HepG2 (cell line): ENCODE data around the gene GRIP2. TPM values are rescaled to one million over a fixed set of nuclear protein-coding genes. Genes with fewer than 3 reads are reported as not detected.

ENCODE experiments used
- ATAC-seq: fragments of 200-7000 bp; cut with Tn5 transposase; 3 replicates; pipeline ENCODE4 v1.9.1; 2020; ENCODE audit warnings: mild to moderate bottlenecking, moderate library complexity
- BruUV-seq: library from RNA; stranded (reverse); fragments of 400-500 nt; replicated peaks from 2 replicates; lab custom pipeline; 2021; lab: Mats Ljungman, UMichigan
- CTCF ChIA-PET: fragments of 300-600 bp; formaldehyde crosslinking; extraction: SDS; loops from one replicate; lab custom pipeline; 2021; ENCODE audit warnings: low total read pairs, inconsistent platforms, low intra/inter-chr PET ratio; lab: Yijun Ruan, JAX
- POLR2A ChIA-PET: fragments of 350-600 bp; sonication (Branson Sonifier 250); formaldehyde crosslinking; loops from one replicate; lab custom pipeline; 2020; ENCODE audit warnings: antibody characterized with exemption, inconsistent platforms; lab: Yijun Ruan, JAX
- DNase-seq: peaks from one replicate; pipeline ENCODE4 v3.0.0-alpha.2; 2015; ENCODE audit warnings: low spot score
- FAIRE-seq: peaks from 3 replicates; lab custom pipeline; 2011; peaks lifted over from hg19 to GRCh38; lab: Jason Lieb, UNC
- H2AFZ ChIP-seq: one replicate; pipeline ENCODE4 v1.6.1; 2011; ENCODE audit warnings: low read length, inconsistent platforms
- H3K27ac ChIP-seq: fragments of 300-600 bp; 3 replicates; pipeline ENCODE4 v1.8.0; 2011; ENCODE audit warnings: mixed run types, mild to moderate bottlenecking, mixed read lengths, low read length, inconsistent platforms; ENCODE audit not compliant: insufficient read depth; ENCODE audit errors: extremely low read length
- H3K27me3 ChIP-seq, 2 experiments: fragments of 200-600 bp in 1 of 2; 2 replicates in 1 of 2; 3 replicates in 1 of 2; pipeline versions ENCODE4 v1.6.0 to v1.8.0; 2011; ENCODE audit warnings: low read length in 2 of 2, mild to moderate bottlenecking in 2 of 2, moderate library complexity in 2 of 2, inconsistent platforms in 1 of 2; ENCODE audit not compliant: insufficient read depth in 2 of 2, control insufficient read depth in 1 of 2
- H3K36me3 ChIP-seq, 2 experiments: fragments of 200-600 bp in 1 of 2; replicated peaks in 1 of 2; 2 replicates in 1 of 2; 3 replicates in 1 of 2; pipeline versions ENCODE4 v1.5.1 to v1.8.0; 2011; ENCODE audit warnings: low read length in 2 of 2, inconsistent platforms in 1 of 2; ENCODE audit not compliant: insufficient read depth in 2 of 2, control insufficient read depth in 1 of 2
- H3K4me1 ChIP-seq: 2 replicates; pipeline ENCODE4 v1.5.1; 2012; ENCODE audit warnings: low read length, inconsistent platforms; ENCODE audit not compliant: insufficient read depth
- H3K4me2 ChIP-seq: 2 replicates; pipeline ENCODE4 v1.6.0; 2011; ENCODE audit warnings: low read depth, low read length, inconsistent platforms
- H3K4me3 ChIP-seq, 3 experiments: fragments of 200-600 bp in 1 of 3; sonication (generic), shearing (Covaris generic) in 1 of 3; replicated peaks in 1 of 3; 2 replicates each; pipeline ENCODE4 v1.5.1; 2011 to 2016; ENCODE audit warnings: low read length in 3 of 3, inconsistent platforms in 2 of 3, low read depth in 2 of 3, mild to moderate bottlenecking in 2 of 3, control low read depth in 1 of 3, mixed read lengths in 1 of 3; ENCODE audit not compliant: insufficient read depth in 1 of 3
- H3K79me2 ChIP-seq: one replicate; pipeline ENCODE4 v1.6.1; 2011; ENCODE audit warnings: low read length, inconsistent platforms; ENCODE audit not compliant: insufficient read depth
- H3K9ac ChIP-seq: 2 replicates; pipeline ENCODE4 v1.6.0; 2011; ENCODE audit warnings: mild to moderate bottlenecking, low read depth, low read length, inconsistent platforms; ENCODE audit not compliant: insufficient read depth
- H3K9me3 ChIP-seq: 2 replicates; pipeline ENCODE4 v1.5.1; 2012; ENCODE audit warnings: mild to moderate bottlenecking, low read length
- H4K20me1 ChIP-seq: 2 replicates; pipeline ENCODE4 v1.6.0; 2011; ENCODE audit warnings: inconsistent platforms, mild to moderate bottlenecking, low read length, moderate library complexity; ENCODE audit not compliant: insufficient read depth
- CAMTA2 ChIP-seq: sonication (generic); formaldehyde crosslinking; IDR thresholded peaks from 2 replicates; pipeline ENCODE4 v1.4.0; 2020; ENCODE audit warnings: mild to moderate bottlenecking, missing genetic modification reagents, borderline replicate concordance
- CENPX ChIP-seq: sonication (generic); formaldehyde crosslinking; IDR thresholded peaks from 2 replicates; pipeline ENCODE4 v1.9.0; 2021; ENCODE audit warnings: mild to moderate bottlenecking, missing genetic modification reagents, moderate library complexity
- CREBL2 ChIP-seq: sonication (generic); formaldehyde crosslinking; IDR thresholded peaks from 2 replicates; pipeline ENCODE4 v1.8.1; 2023; ENCODE audit warnings: missing genetic modification reagents, mild to moderate bottlenecking, borderline replicate concordance
- ELF1 ChIP-seq: sonication (generic); formaldehyde crosslinking; IDR thresholded peaks from 2 replicates; pipeline ENCODE4 v1.4.0; 2020; ENCODE audit warnings: missing genetic modification reagents
- FOSL2 ChIP-seq: sonication (generic); formaldehyde crosslinking; IDR thresholded peaks from 2 replicates; pipeline ENCODE4 v1.4.0; 2020; ENCODE audit warnings: missing genetic modification reagents
- HOXA9 ChIP-seq: sonication (generic); formaldehyde crosslinking; IDR thresholded peaks from 2 replicates; pipeline ENCODE4 v1.8.1; 2022; ENCODE audit warnings: missing genetic modification reagents, mild to moderate bottlenecking, moderate library complexity, borderline replicate concordance
- JUN ChIP-seq: sonication (generic); formaldehyde crosslinking; IDR thresholded peaks from 2 replicates; pipeline ENCODE4 v1.4.0; 2020; ENCODE audit warnings: mild to moderate bottlenecking, missing genetic modification reagents
- LBX2 ChIP-seq: sonication (generic); formaldehyde crosslinking; IDR thresholded peaks from 2 replicates; pipeline ENCODE4 v1.5.0; 2020; ENCODE audit warnings: missing genetic modification reagents, mild to moderate bottlenecking, borderline replicate concordance
- PREB ChIP-seq: sonication (generic); formaldehyde crosslinking; IDR thresholded peaks from 2 replicates; pipeline ENCODE4 v1.4.0; 2020; ENCODE audit warnings: missing genetic modification reagents
- REL ChIP-seq: sonication (generic); formaldehyde crosslinking; conservative IDR thresholded peaks from 2 replicates; pipeline ENCODE4 v1.8.0; 2022; ENCODE audit warnings: mild to moderate bottlenecking, missing genetic modification reagents, moderate library complexity
- RELA ChIP-seq: sonication (generic); formaldehyde crosslinking; IDR thresholded peaks from 2 replicates; pipeline ENCODE4 v1.4.0; 2020; ENCODE audit warnings: missing genetic modification reagents
- ZBTB26 ChIP-seq: IDR thresholded peaks from 2 replicates; pipeline ENCODE4 v1.6.1; 2016; ENCODE audit warnings: missing compliant biosample characterization, missing genetic modification reagents, borderline replicate concordance
- ZNF337 ChIP-seq: sonication (generic); formaldehyde crosslinking; IDR thresholded peaks from 2 replicates; pipeline ENCODE4 v1.5.1; 2020; ENCODE audit warnings: missing genetic modification reagents, low read depth, mild to moderate bottlenecking, borderline replicate concordance
- ZNF792 ChIP-seq: IDR thresholded peaks from 2 replicates; pipeline ENCODE4 v1.6.1; 2016
- WGBS: methylation state at CpG from one replicate; pipeline ENCODE4 v1.1.6; 2017; ENCODE audit warnings: low lambda C conversion rate; 5-methylcytosine and 5-hydroxymethylcytosine counted together
- in situ Hi-C: cut with HindIII; loops from 2 replicates; pipeline ENCODE4 v1.10.0; 2017; ENCODE audit warnings: low pct_unique_long_range_greater_than_20kb; ENCODE audit not compliant: extremely low pct_ligation_motif_present
- intact Hi-C: fragments of 100-400 bp; cut with micrococcal nuclease; formaldehyde crosslinking; loops from one replicate; pipeline ENCODE4 v1.10.0; 2022; ENCODE audit not compliant: unreplicated experiment
- polyA plus RNA-seq, 8 experiments: library from polyadenylated mRNA; depleted of rRNA in 3 of 8; stranded (reverse) in 7 of 8; unstranded in 1 of 8; fragments of >200 nt; fragmentation: Illumina TruSeq in 4 of 8; extraction: Trizol in 4 of 8; gene quantifications; 2 replicates each; pipeline versions ENCODE4 v1.2.1 to v1.2.3, GENCODE V29; 2011 to 2016; ENCODE audit warnings: low read depth in 4 of 8, missing spikeins in 1 of 8, mixed read lengths in 1 of 8; ENCODE audit not compliant: insufficient read depth in 1 of 8
- total RNA-seq, 5 experiments: library from RNA; depleted of rRNA; stranded (reverse); fragments of >200 nt; fragmentation: Illumina TruSeq; extraction: Trizol; gene quantifications; 2 replicates each; pipeline ENCODE4 v1.2.3, GENCODE V29; 2016; ENCODE audit warnings: low read depth in 1 of 5

The GRIP2 gene
- total and polyA plus RNA-seq, 2 of the 13 experiments (the other 11 are each of a cell fraction or from before 2014, with no cell fraction given): 0.11 to 0.24 TPM

GRCh38 chr3:14463330-14464140 lies 76.6 kb downstream of the GRIP2 start:
- in situ Hi-C loops: loop anchor here (5.0 to 10.0 kb wide), 4 partner anchors 61 to 569 kb away; partner anchors contain the start of gene SLC6A6
- no peaks in the 10 kb centered on the region for H3K79me2 ChIP-seq
- peaks cover 14 to 43% of the 10 kb centered on the region in 2 experiments; a peak in 4 of 5 replicates for H3K36me3 ChIP-seq

GRCh38 chr3:14462738-14463137 lies 77.4 kb downstream of the GRIP2 start:
- FAIRE-seq: no peak
- TF ChIP-seq JUN (no peak), CREBL2 (no peak), CAMTA2 (CRISPR knock-in tag) (no peak), ZNF337 (CRISPR knock-in tag) (no peak), ELF1 (CRISPR knock-in tag) (no peak), ZBTB26 (CRISPR knock-in tag) (no peak), PREB (CRISPR knock-in tag) (no peak), RELA (CRISPR knock-in tag) (no peak), REL (no peak)

More at GRCh38 chr3:14463330-14464140, 76.6 kb downstream of the GRIP2 start:
- Histone ChIP-seq H3K4me3 (no peak overlapping the region), H2AFZ (no peak overlapping the region), H3K27ac (no peak overlapping the region), H4K20me1 (no peaks in the 10 kb centered on the region), H3K9me3 (no peaks in the 10 kb centered on the region), H3K4me2 (no peak overlapping the region), H3K4me1 (no peaks in the 10 kb centered on the region), H3K27me3 (no peaks in the 10 kb centered on the region), H3K9ac (no peak overlapping the region)
- BruUV-seq: no TSS peak
- ChIA-PET POLR2A (no interaction called here), CTCF (no interaction called here)
- FAIRE-seq: no peak
- no peak for ATAC-seq
- DNase-seq: no peak
- no peak for TF ChIP-seq CENPX (CRISPR knock-in tag)
- no peak for TF ChIP-seq LBX2
- TF ChIP-seq HOXA9 (CRISPR knock-in tag): no peak
- TF ChIP-seq FOSL2 (CRISPR knock-in tag): no peak
- TF ChIP-seq ZNF792 (CRISPR knock-in tag): no peak
- intact Hi-C loops: no loop called here
- 91% methylated on average over 20 of the region's 26 CpGs for WGBS

More at GRCh38 chr3:14462738-14463137, 77.4 kb downstream of the GRIP2 start:
- Histone ChIP-seq H4K20me1 (no peaks in the 10 kb centered on the region), H3K27ac (no peak overlapping the region), H2AFZ (no peak overlapping the region), H3K36me3 (peaks cover 13 to 38% of the 10 kb centered on the region in 2 experiments; a peak in 4 of 5 replicates), H3K4me1 (no peaks in the 10 kb centered on the region), H3K4me3 (no peak overlapping the region), H3K9me3 (no peaks in the 10 kb centered on the region), H3K79me2 (no peaks in the 10 kb centered on the region), H3K4me2 (no peak overlapping the region), H3K27me3 (no peaks in the 10 kb centered on the region), H3K9ac (no peak overlapping the region)
- POLR2A ChIA-PET: no interaction called here
- no TSS peak for BruUV-seq
- in situ Hi-C loops (loop anchor here (5.0 to 10.0 kb wide), 4 partner anchors 60 to 568 kb away; partner anchors contain the start of gene SLC6A6), intact Hi-C loops (no loop called here)
- CTCF ChIA-PET: interaction anchor here (3.7 kb wide), 1 partner anchor 202 kb away, joined by 41 read pairs; no protein-coding TSS in a partner anchor
- 94% methylated on average over 9 of the region's 9 CpGs for WGBS
- no peak for ATAC-seq
- no peak for DNase-seq
